Thyroid gland (tissue), 4 donors: Measurements from ENCODE around the gene SLC25A42. TPM values are rescaled to one million over a fixed set of nuclear protein-coding genes. Genes with fewer than 3 reads are reported as not detected.
"Not testable (repeated sequence)": the region's sequence is repeated elsewhere in the genome, so short reads cannot be mapped to it uniquely, and the experiment has no call there.

Experiments used
- DNase-seq, 2 donors: peaks; one replicate each; pipeline ENCODE4 v3.0.0-alpha.2; 2019
- H3K27ac ChIP-seq, 3 donors: fragments of 200-600 bp; sonication (generic); 1 replicate in 2 of 3; 2 replicates in 1 of 3; pipeline ENCODE4 v1.5.1; 2016 to 2019; ENCODE audit warnings: mild to moderate bottlenecking in 1 of 3, moderate library complexity in 1 of 3
- H3K27me3 ChIP-seq: fragments of 200-600 bp; sonication (generic); one replicate; pipeline ENCODE4 v1.5.1; 2019
- H3K36me3 ChIP-seq, 2 donors: fragments of 200-600 bp; sonication (generic); one replicate each; pipeline ENCODE4 v1.5.1; 2016 to 2019
- H3K4me1 ChIP-seq, 2 donors: fragments of 200-600 bp; sonication (generic); one replicate each; pipeline ENCODE4 v1.5.1; 2017 to 2019
- H3K4me3 ChIP-seq, 3 donors: fragments of 200-600 bp; sonication (generic); replicated peaks in 1 of 3; 1 replicate in 2 of 3; 2 replicates in 1 of 3; pipeline ENCODE4 v1.5.1; 2016; ENCODE audit warnings: mild to moderate bottlenecking in 1 of 3
- H3K9me3 ChIP-seq: fragments of 200-600 bp; sonication (generic); one replicate; pipeline ENCODE4 v1.5.1; 2017
- CTCF ChIP-seq, 6 experiments: fragments of 200-600 bp in 3 of 6; fragments of 450-650 bp in 3 of 6; sonication (generic) in 3 of 6; IDR thresholded peaks; one replicate each; pipeline ENCODE4 v1.5.1; 2016 to 2019; ENCODE audit warnings: antibody characterized with exemption in 6 of 6, mild to moderate bottlenecking in 2 of 6, inconsistent platforms in 1 of 6, moderate library complexity in 1 of 6
- POLR2A ChIP-seq, 2 donors: fragments of 450-650 bp; IDR thresholded peaks; one replicate each; pipeline ENCODE4 v1.6.1; 2017; ENCODE audit warnings: antibody characterized with exemption in 2 of 2, mild to moderate bottlenecking in 2 of 2, moderate library complexity in 1 of 2
- WGBS, 2 donors: methylation state at CpG; one replicate each; pipeline ENCODE4 v1.1.5; 2017; 5-methylcytosine and 5-hydroxymethylcytosine counted together
- intact Hi-C: fragments of 100-400 bp; cut with DNase I; formaldehyde crosslinking; loops from one replicate; pipeline ENCODE4 v1.15.1; 2023
- total RNA-seq, 4 donors: library from RNA; depleted of rRNA; stranded (reverse); fragments of >200 nt; gene quantifications; one replicate each; pipeline ENCODE4 v1.2.3, GENCODE V29; 2016

Gene SLC25A42
- total RNA-seq, 4 donors from 2014 or later, result 28.0 to 43.9 (median 33.9) TPM

GRCh38 chr19:19098703-19099632 lies 35.2 kb downstream of the SLC25A42 start:
- WGBS, 2 donors, result 71 to 74% methylated on average over 17 to 18 of the region's 18 CpGs
- DNase-seq, result peak; percentile 86 to 87
- Histone ChIP-seq H3K4me3 (no peak overlapping the region), H3K27ac (peak overlapping the region; percentile 58 to 97 (median 84)), H3K4me1 (peaks cover 54 to 60% of the 10 kb centered on the region in 2 donors), H3K27me3 (no peaks in the 10 kb centered on the region), H3K9me3 (no peaks in the 10 kb centered on the region), H3K36me3 (peaks cover 0 to 3% of the 10 kb centered on the region in 2 donors)
- no peak for TF ChIP-seq POLR2A (IDR thresholded peaks at IDR 0.05)
- TF ChIP-seq CTCF (IDR thresholded peaks at IDR 0.05), result no peak
- intact Hi-C loops, result no loop called here

GRCh38 chr19:19101540-19101939 lies 37.7 kb downstream of the SLC25A42 start:
- TF ChIP-seq POLR2A (IDR thresholded peaks at IDR 0.05) (no peak), CTCF (IDR thresholded peaks at IDR 0.05) (no peak)
- WGBS, 2 donors, result 96% methylated on average over 7 to 8 of the region's 8 CpGs
- peaks cover 0 to 3% of the 10 kb centered on the region in 2 donors for H3K36me3 ChIP-seq

GRCh38 chr19:19102566-19102965 lies 38.8 kb downstream of the SLC25A42 start:
- H3K9me3 ChIP-seq, H3K27me3 ChIP-seq, H3K36me3 ChIP-seq, intact Hi-C loops, H3K4me3 ChIP-seq, DNase-seq: not testable (repeated sequence)
- H3K4me1 ChIP-seq, result peaks cover 59 to 73% of the 10 kb centered on the region in 2 donors
- 97% methylated on average over 10 of the region's 10 CpGs for WGBS, 2 donors
- H3K27ac ChIP-seq, result peak overlapping the region; percentile 1 to 97 (median 97)

More at GRCh38 chr19:19101540-19101939, 37.7 kb downstream of the SLC25A42 start:
- H3K27ac ChIP-seq, result peak overlapping the region; percentile 42 to 97 (median 84)
- no peak overlapping the region for H3K4me3 ChIP-seq
- H3K9me3 ChIP-seq, result no peaks in the 10 kb centered on the region
- peaks cover 58 to 66% of the 10 kb centered on the region in 2 donors for H3K4me1 ChIP-seq
- no peak for DNase-seq
- intact Hi-C loops, result no loop called here
- H3K27me3 ChIP-seq, result no peaks in the 10 kb centered on the region

GRCh38 chr19:19103167-19103566 lies 39.4 kb downstream of the SLC25A42 start:
- peak in 1 of 2 donors; percentile 45 for DNase-seq
- 89 to 90% methylated on average over 11 of the region's 11 CpGs for WGBS, 2 donors
- peaks cover 59 to 78% of the 10 kb centered on the region in 2 donors for H3K4me1 ChIP-seq
- intact Hi-C loops, result no loop called here
- no peaks in the 10 kb centered on the region for H3K36me3 ChIP-seq
- H3K4me3 ChIP-seq, result no peak overlapping the region
- H3K27ac ChIP-seq, result peak overlapping the region; percentile 97 to 99 (median 97)
- no peaks in the 10 kb centered on the region for H3K9me3 ChIP-seq
- TF ChIP-seq CTCF (IDR thresholded peaks at IDR 0.05) (no peak), POLR2A (IDR thresholded peaks at IDR 0.05) (no peak)
- H3K27me3 ChIP-seq, result no peaks in the 10 kb centered on the region

- Histone ChIP-seq H3K27me3 (no peaks in the 10 kb centered on the region), H3K27ac (peak overlapping the region; percentile 97 to 99 (median 97)), H3K4me3 (peak overlapping the region in 1 of 3 donors; percentile 26), H3K4me1 (peaks cover 36 to 56% of the 10 kb centered on the region in 2 donors), H3K36me3 (no peaks in the 10 kb centered on the region), H3K9me3 (no peaks in the 10 kb centered on the region)
- intact Hi-C loops, result loop anchor here (5.0 kb wide), 1 partner anchor 48 kb away; no protein-coding TSS in a partner anchor
- 15 to 19% methylated on average over 9 to 28 of the region's 36 CpGs for WGBS, 2 donors
- no peak for TF ChIP-seq CTCF (IDR thresholded peaks at IDR 0.05)
- peak in 1 of 2 donors; percentile 86 for TF ChIP-seq POLR2A (IDR thresholded peaks at IDR 0.05)
- DNase-seq, result peak; percentile 86 to 89
Observed at GRCh38 chr19:19105365-19106055, 41.7 kb downstream of the SLC25A42 start.
